Stimulated activated CD4-positive, alpha-beta T cell treated with anti-CD3 and anti-CD28 coated beads, Interleukin-4, amount 100 ng/mL, for 24 hours (primary cell): ENCODE measurements around the gene PLA2G10.
"Not testable (repeated sequence)": the region's sequence is repeated elsewhere in the genome, so short reads cannot be mapped to it uniquely, and the experiment has no call there.

Experiments used
- DNase-seq: peaks from one replicate; pipeline ENCODE4 v3.0.0-alpha.2; 2020

Gene PLA2G10

DNA sequence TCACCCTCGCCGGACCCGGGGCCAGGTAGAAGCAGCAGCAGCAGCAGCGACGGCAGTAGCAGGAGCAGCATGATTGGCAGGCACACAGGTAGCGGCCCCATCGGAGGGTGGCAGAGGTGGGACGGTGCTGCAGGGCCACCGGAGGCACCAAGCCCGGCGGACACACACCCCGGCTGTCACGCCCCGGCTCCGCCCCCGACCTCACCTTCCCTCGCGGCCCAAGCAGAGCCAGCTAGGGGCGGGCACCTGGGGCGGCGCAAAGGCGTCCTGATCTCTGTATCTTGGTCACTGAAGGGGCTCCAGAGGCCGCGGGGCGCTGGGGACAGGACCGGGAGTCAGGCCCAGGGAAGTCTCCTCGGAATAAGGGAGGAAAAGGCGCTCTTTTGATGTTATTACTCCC lies at the start of gene PLA2G10:
TSS of gene PLA2G10 (minus strand) at position 180 of the 400 bp plus-strand sequence. CDS start at position 101, 79 bp downstream.
- DNase-seq = not testable (repeated sequence)

DNA sequence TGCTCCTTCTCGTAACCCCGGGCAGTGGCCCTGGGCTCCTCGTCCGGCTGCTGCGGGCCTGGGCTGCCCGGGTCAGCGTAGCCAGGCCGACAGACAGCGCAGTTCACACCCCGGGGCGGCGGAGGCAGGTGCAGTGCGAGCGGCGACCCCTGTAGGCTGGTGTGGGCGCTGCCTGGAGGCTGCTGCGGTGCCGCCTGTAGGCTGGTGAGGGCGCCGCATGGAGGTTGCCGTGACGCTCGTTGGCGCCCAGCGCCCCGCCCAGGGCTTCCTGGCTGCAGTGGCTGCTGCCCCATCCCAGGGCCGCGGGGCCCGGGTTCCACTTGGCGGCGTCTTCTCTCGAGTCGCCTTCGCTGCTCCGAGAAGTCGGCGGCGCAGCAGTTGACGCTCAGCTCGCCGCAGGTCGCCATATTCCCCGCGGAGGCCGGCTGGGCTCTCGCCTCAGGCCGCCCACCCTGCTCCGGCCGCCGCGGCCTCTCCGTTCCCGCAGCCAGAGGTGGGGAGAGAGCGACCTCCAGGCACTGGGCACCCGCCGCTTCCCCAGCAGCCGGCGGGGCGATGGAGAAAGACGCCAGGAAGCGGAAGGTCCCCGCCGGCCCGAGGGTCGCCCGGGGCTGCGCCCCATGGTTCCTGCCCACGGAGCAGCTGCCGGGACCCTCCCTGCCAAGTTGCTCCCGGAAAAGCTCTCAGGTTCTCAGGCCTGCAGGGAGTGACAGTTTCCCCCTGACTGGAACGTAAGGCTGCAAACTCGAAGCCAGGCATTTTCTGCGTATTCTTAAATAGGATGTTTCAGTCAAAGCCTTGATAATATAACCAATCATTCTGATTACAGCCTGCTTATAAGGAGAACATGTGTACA lies 48.4 kb upstream of the PLA2G10 start, which contains the start of gene NPIPA2:
TSS of gene NPIPA2 (plus strand) at position 261 of the 856 bp plus-strand sequence. CDS start 5,533 bp downstream, outside the sequence.
- DNase-seq = not testable (repeated sequence)

DNA sequence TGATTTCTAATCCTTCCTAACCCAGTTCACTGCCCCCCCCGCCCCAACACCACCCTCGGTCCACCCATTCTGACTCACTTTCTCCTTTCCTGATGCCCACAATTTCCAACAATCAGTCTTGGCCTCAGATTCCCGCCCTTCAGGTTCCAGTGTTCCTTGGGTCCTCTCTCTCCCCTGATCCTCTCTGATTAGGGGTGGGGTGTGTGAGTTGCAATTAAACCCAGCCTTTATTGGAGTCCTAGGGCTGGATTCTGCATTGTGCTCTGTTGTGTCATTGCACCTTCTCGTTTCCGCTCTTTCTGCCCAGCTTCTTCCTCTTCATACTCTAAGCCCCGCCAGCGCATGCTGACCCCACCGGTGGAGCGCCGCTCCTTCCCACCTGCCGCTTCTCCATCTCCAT lies 47.7 kb upstream of the PLA2G10 start:
- DNase-seq = not testable (repeated sequence)

GRCh38 chr16:14740832-14741385 lies 46.8 kb upstream of the PLA2G10 start:
- DNase-seq = not testable (repeated sequence)

GRCh38 chr16:14733233-14733632 lies 39.1 kb upstream of the PLA2G10 start:
- DNase-seq = not testable (repeated sequence)

DNA sequence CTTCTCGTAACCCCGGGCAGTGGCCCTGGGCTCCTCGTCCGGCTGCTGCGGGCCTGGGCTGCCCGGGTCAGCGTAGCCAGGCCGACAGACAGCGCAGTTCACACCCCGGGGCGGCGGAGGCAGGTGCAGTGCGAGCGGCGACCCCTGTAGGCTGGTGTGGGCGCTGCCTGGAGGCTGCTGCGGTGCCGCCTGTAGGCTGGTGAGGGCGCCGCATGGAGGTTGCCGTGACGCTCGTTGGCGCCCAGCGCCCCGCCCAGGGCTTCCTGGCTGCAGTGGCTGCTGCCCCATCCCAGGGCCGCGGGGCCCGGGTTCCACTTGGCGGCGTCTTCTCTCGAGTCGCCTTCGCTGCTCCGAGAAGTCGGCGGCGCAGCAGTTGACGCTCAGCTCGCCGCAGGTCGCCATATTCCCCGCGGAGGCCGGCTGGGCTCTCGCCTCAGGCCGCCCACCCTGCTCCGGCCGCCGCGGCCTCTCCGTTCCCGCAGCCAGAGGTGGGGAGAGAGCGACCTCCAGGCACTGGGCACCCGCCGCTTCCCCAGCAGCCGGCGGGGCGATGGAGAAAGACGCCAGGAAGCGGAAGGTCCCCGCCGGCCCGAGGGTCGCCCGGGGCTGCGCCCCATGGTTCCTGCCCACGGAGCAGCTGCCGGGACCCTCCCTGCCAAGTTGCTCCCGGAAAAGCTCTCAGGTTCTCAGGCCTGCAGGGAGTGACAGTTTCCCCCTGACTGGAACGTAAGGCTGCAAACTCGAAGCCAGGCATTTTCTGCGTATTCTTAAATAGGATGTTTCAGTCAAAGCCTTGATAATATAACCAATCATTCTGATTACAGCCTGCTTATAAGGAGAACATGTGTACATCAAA lies 9.3 kb upstream of the PLA2G10 start, which contains the start of gene NPIPA3:
TSS of gene NPIPA3 (plus strand) at position 256 of the 856 bp plus-strand sequence. CDS start 5,533 bp downstream, outside the sequence.
- not testable (repeated sequence) for DNase-seq

DNA sequence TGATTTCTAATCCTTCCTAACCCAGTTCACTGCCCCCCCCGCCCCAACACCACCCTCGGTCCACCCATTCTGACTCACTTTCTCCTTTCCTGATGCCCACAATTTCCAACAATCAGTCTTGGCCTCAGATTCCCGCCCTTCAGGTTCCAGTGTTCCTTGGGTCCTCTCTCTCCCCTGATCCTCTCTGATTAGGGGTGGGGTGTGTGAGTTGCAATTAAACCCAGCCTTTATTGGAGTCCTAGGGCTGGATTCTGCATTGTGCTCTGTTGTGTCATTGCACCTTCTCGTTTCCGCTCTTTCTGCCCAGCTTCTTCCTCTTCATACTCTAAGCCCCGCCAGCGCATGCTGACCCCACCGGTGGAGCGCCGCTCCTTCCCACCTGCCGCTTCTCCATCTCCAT lies 8.6 kb upstream of the PLA2G10 start:
- not testable (repeated sequence) for DNase-seq

DNA sequence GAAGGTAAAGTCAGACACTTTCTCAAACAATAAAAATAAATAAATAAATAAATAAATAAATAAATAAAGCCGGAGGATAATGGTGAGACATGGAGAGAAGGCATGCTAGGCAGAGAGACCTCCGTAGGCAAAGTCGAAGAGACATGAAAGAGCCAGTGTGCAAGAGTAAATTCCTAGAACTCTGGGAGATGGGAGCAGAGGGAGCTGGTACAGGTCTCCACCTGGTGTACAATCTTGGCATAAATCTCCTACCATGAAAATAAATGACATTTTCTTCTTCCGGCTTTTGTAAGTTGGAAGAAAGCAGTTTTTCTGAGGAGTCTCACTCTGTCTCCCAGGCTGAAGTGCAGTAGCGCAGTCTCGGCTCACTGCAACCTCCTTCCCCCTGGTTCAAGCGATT lies 7.8 kb upstream of the PLA2G10 start:
- not testable (repeated sequence) for DNase-seq

DNA sequence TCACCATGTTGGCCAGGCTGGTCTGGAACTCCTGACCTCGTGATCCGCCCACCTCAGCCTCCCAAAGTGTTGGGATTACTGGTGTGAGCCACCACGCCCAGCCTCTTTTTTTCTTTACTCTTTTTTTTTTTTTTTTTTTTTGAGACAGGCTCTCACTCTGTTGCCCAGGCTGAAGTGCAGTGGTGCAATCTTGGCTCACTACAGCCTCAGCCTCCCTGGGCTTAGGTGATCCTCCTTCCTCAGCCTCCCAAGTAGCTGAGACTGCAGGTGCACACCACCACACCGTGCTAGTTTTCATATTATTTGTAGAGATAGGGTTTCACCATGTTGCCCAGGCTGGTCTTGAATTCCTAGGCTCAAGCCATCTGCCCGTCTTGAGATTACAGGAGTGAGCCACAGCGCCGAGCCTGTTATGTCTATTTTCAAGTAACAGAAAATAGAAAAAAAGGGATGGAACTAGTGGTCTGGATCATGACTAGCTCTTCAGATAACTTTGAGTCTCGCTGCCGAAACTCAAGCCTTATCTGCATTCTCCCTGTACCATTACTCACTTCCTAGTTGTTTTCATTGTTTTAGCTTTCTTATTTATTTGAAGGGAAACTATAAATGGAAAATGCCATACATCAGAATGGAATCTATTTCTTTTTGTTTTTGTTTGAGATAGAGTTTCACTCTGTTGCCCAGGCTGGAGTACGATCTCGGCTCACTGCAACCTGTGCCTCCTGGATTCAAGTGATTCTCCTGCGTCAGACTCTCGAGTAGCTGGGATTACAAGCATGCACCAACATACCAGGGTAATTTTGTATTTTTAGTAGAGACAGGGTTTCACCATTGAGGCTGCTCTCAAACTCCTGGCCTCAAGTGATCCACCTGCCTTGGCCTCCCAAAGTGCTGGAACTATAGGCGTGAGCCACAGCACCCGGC lies 8.0 kb downstream of the PLA2G10 start:
- not testable (repeated sequence) for DNase-seq

GRCh38 chr16:14682121-14682520 lies 12.0 kb downstream of the PLA2G10 start:
- DNase-seq = no peak

GRCh38 chr16:14681115-14681514 lies 13.0 kb downstream of the PLA2G10 start:
- no peak for DNase-seq

GRCh38 chr16:14680396-14680795 lies 13.7 kb downstream of the PLA2G10 start:
- DNase-seq = not testable (repeated sequence)

- no peak for DNase-seq
These were observed 15.2 kb downstream of the PLA2G10 start for GRCh38 chr16:14678748-14679497.

DNA sequence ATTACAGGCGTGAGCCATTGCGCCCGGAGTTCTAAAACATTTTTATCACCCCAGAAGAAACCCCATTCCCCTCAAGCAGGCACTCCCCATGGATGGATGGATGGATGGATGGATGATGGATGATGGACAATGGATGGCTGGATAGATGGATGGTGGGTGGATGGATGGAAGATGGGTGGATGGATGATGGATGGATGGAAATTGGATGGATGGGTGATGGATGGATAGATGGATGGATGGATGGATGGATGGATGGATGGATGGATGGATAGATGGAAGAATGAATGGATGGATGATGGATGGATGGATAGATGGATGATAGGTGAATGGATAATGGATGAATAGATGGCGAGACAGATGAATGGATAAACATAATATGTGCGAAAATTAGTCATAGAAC lies 16.5 kb downstream of the PLA2G10 start:
- DNase-seq = no peak

DNA sequence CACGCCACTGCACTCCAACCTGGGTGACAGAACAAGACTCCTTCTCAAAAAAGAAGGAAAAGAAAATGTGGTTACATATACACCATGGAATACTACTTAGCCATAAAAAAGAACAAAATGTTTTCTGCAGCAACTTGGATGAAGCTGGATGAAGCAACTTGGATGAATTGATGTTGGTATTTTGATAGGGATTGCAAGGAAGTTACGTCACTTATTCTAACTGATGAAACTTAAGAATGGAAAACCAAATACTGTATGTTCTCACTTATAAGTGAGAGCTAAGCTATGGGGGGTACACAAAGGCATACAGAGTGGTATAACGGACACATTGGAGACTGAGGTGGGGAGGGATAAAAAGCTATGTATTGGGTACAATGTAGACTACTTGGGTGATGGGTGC lies 17.5 kb downstream of the PLA2G10 start:
- no peak for DNase-seq

DNA sequence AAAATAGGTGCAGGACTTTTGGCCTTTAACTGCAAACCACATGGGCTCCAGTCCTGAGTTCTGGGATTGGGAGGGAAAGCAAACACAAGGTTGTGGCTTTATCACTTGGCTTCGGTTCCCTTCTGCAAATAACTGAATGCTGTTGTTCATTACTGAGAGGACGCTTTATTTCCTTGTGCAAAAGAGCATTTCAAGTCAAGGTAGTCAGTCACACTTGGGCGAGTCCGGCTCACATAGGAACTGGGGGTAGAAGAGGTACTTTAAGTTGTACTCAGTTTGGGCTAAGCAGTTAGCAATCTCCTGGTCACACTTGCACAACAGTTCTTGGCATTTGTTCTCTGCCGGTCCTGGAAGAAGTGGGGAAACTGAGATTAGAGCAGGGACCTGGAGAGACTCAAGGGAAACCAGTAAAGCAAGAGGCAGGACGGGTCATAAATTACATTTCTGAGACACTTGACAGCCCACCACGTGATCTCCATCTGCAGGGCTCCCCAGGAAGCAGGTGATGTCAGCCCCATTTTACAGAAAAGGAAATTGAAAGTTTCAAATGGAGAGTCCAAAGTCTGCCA lies 21.6 kb downstream of the PLA2G10 start:
- no peak for DNase-seq

DNA sequence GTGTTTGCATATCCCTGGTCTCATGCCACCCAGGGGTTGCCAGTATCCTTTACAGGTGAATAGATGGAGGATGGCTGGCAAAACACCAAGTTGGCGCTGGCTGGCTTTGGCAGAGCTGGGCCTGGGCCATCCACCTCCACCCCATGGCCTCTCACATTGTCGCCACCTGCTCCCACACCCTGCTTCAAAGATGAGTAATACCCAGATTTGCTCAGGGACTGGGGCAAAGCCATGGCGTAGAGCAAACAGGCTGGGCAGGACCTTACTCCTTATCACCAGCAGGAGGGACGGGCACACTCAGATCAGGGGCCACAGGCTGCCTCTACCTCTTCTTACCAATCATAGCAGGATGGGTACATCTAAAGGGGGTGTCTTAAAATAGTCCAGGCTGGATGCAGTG lies 24.3 kb downstream of the PLA2G10 start:
- DNase-seq = no peak

DNA sequence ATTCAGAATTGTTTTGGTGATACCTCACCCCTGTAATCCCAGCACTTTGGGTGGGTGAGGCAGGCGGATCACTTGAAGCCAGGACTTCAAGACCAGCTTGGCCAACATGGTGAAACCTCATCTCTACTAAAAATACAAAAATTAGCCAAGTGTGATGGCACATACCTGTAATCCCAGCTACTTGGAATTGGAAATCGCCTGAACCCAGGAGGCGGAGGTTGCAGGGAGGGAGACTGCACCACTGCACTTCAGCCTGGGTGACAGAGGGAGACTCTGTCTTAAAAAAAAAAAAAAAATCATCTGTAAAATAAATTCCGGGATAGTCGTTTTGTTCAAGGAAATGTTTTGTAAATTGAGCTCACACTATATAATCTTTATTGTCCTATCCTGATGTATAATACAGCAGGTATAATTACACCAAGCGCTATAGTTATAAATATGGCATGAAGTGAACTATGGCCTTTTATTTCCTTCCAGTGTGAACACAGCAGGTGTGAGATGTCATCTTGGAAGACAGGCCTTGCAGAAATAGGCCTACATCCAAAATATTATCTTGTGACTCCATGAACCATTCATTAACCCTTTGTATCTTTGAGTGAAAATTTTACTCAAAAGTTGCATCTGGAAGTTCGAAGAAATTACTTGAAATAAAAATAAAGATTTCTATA lies 25.4 kb downstream of the PLA2G10 start:
- DNase-seq = no peak

GRCh38 chr16:14667347-14668266 lies 26.5 kb downstream of the PLA2G10 start:
- no peak for DNase-seq
